H9 (cell line): ENCODE data around the gene TM4SF5. TPM values are rescaled to one million over a fixed set of nuclear protein-coding genes. Genes with fewer than 3 reads are reported as not detected.

ENCODE experiments used
- DNase-seq: peaks from one replicate; pipeline ENCODE4 v3.0.0-alpha.2; 2017
- H2AFZ ChIP-seq: one replicate; pipeline ENCODE4 v1.6.1; 2013; ENCODE audit warnings: mild to moderate bottlenecking, low read length, control low read depth, moderate library complexity
- H2AK5ac ChIP-seq: 2 replicates; pipeline ENCODE4 v1.6.1; 2013; ENCODE audit warnings: low read length, control low read depth, mixed read lengths; ENCODE audit not compliant: insufficient read length
- H2BK120ac ChIP-seq: one replicate; pipeline ENCODE4 v1.6.1; 2013; ENCODE audit warnings: low read depth, mild to moderate bottlenecking, low read length, control low read depth, inconsistent platforms; ENCODE audit not compliant: poor library complexity, severe bottlenecking
- H2BK12ac ChIP-seq: 2 replicates; pipeline ENCODE4 v1.6.1; 2013; ENCODE audit warnings: low read length, control low read depth, mixed read lengths, low read depth; ENCODE audit not compliant: insufficient read length
- H2BK15ac ChIP-seq: 2 replicates; pipeline ENCODE4 v1.6.1; 2013; ENCODE audit warnings: low read depth, low read length, control low read depth
- H2BK20ac ChIP-seq: one replicate; pipeline ENCODE4 v1.6.1; 2013; ENCODE audit warnings: low read depth, mild to moderate bottlenecking, low read length, control low read depth, inconsistent platforms; ENCODE audit not compliant: poor library complexity, severe bottlenecking
- H2BK5ac ChIP-seq: 2 replicates; pipeline ENCODE4 v1.6.1; 2013; ENCODE audit warnings: low read length, control low read depth, mixed read lengths; ENCODE audit not compliant: insufficient read length
- H3K14ac ChIP-seq: 2 replicates; pipeline ENCODE4 v1.6.1; 2013; ENCODE audit warnings: low read length, control low read depth; ENCODE audit not compliant: insufficient read depth
- H3K18ac ChIP-seq: 2 replicates; pipeline ENCODE4 v1.6.1; 2013; ENCODE audit warnings: low read depth, mild to moderate bottlenecking, mixed read lengths, low read length, control low read depth; ENCODE audit not compliant: insufficient read length
- H3K23ac ChIP-seq: 2 replicates; pipeline ENCODE4 v1.6.1; 2013; ENCODE audit warnings: low read length, control low read depth, mixed read lengths, low read depth; ENCODE audit not compliant: insufficient read length
- H3K23me2 ChIP-seq: 2 replicates; pipeline ENCODE4 v1.6.1; 2013; ENCODE audit warnings: low read depth, mild to moderate bottlenecking, mixed read lengths, low read length, control low read depth; ENCODE audit not compliant: insufficient read length, poor library complexity, severe bottlenecking
- H3K27ac ChIP-seq: 2 replicates; pipeline ENCODE4 v1.5.1; 2013; ENCODE audit warnings: low read length, control low read depth, mixed read lengths, low read depth; ENCODE audit not compliant: insufficient read length
- H3K27me3 ChIP-seq: 2 replicates; pipeline ENCODE4 v1.6.1; 2013; ENCODE audit warnings: low read length, control low read depth, inconsistent platforms; ENCODE audit not compliant: insufficient read depth
- H3K4ac ChIP-seq: 2 replicates; pipeline ENCODE4 v1.6.1; 2013; ENCODE audit warnings: low read depth, mild to moderate bottlenecking, control low read depth, inconsistent platforms, low read length, moderate library complexity
- H3K4me1 ChIP-seq: 2 replicates; pipeline ENCODE4 v1.6.1; 2013; ENCODE audit warnings: low read length, control low read depth, inconsistent platforms; ENCODE audit not compliant: insufficient read depth
- H3K4me2 ChIP-seq: 2 replicates; pipeline ENCODE4 v1.6.1; 2013; ENCODE audit warnings: low read length, control low read depth, mixed read lengths; ENCODE audit not compliant: insufficient read length, insufficient read depth
- H3K56ac ChIP-seq: 2 replicates; pipeline ENCODE4 v1.6.1; 2013; ENCODE audit warnings: low read depth, mild to moderate bottlenecking, mixed read lengths, low read length, control low read depth; ENCODE audit not compliant: insufficient read length
- H3K79me1 ChIP-seq: 2 replicates; pipeline ENCODE4 v1.6.1; 2013; ENCODE audit warnings: low read depth, mild to moderate bottlenecking, moderate library complexity, low read length, control low read depth, inconsistent platforms; ENCODE audit not compliant: insufficient read depth, poor library complexity, severe bottlenecking
- H3K79me2 ChIP-seq: 2 replicates; pipeline ENCODE4 v1.6.1; 2013; ENCODE audit warnings: low read length, control low read depth, inconsistent platforms; ENCODE audit not compliant: insufficient read depth
- H3K9ac ChIP-seq: 2 replicates; pipeline ENCODE4 v1.6.1; 2013; ENCODE audit warnings: low read length, control low read depth, mixed read lengths; ENCODE audit not compliant: insufficient read length; ENCODE audit errors: extremely low read depth
- H3K9me3 ChIP-seq: one replicate; pipeline ENCODE4 v1.6.1; 2013; ENCODE audit warnings: low read depth, low read length, inconsistent platforms; ENCODE audit not compliant: control insufficient read depth
- H3T11ph ChIP-seq: one replicate; pipeline ENCODE4 v1.6.1; 2013; ENCODE audit warnings: mild to moderate bottlenecking, low read length, control low read depth, inconsistent platforms
- H4K20me1 ChIP-seq: one replicate; pipeline ENCODE4 v1.6.1; 2013; ENCODE audit not compliant: control insufficient read depth, insufficient read length, insufficient read depth
- H4K5ac ChIP-seq: 2 replicates; pipeline ENCODE4 v1.6.1; 2013; ENCODE audit warnings: low read depth, mild to moderate bottlenecking, mixed read lengths, low read length, control low read depth; ENCODE audit not compliant: insufficient read length
- H4K8ac ChIP-seq: replicated peaks from 2 replicates; pipeline ENCODE4 v1.6.1; 2013; ENCODE audit warnings: low read length, control low read depth, mixed read lengths, low read depth; ENCODE audit not compliant: insufficient read length
- H4K91ac ChIP-seq: 2 replicates; pipeline ENCODE4 v1.6.1; 2013; ENCODE audit warnings: low read depth, mild to moderate bottlenecking, moderate library complexity, mixed read lengths, low read length, control low read depth; ENCODE audit not compliant: insufficient read length
- H3K27ac Mint-ChIP-seq, 3 experiments: 2 replicates in 2 of 3; 3 replicates in 1 of 3; pipeline ENCODE4 v1.8.0; 2020 to 2021; ENCODE audit warnings: mixed read lengths in 3 of 3, mild to moderate bottlenecking in 1 of 3, moderate library complexity in 1 of 3
- H3K27me3 Mint-ChIP-seq: 2 replicates; pipeline ENCODE4 v1.8.0; 2021; ENCODE audit warnings: low read depth, mild to moderate bottlenecking, moderate library complexity, mixed read lengths
- H3K36me3 Mint-ChIP-seq, 3 experiments: 2 replicates in 2 of 3; 3 replicates in 1 of 3; pipeline ENCODE4 v1.8.0; 2020 to 2021; ENCODE audit warnings: low read depth in 3 of 3, mixed read lengths in 3 of 3; ENCODE audit not compliant: insufficient read depth in 1 of 3
- H3K4me1 Mint-ChIP-seq, 2 experiments: 2 replicates each; pipeline ENCODE4 v1.8.0; 2020; ENCODE audit warnings: mixed read lengths in 2 of 2
- H3K4me3 Mint-ChIP-seq, 2 experiments: 2 replicates in 1 of 2; 3 replicates in 1 of 2; pipeline ENCODE4 v1.8.0; 2020 to 2021; ENCODE audit warnings: mild to moderate bottlenecking in 2 of 2, mixed read lengths in 2 of 2, moderate library complexity in 1 of 2
- H3K9me3 Mint-ChIP-seq, 2 experiments: 2 replicates in 1 of 2; 3 replicates in 1 of 2; pipeline ENCODE4 v1.8.0; 2020; ENCODE audit warnings: mild to moderate bottlenecking in 2 of 2, mixed read lengths in 2 of 2, moderate library complexity in 1 of 2
- CTCF ChIP-seq: fragments of 200-600 bp; sonication (generic); conservative IDR thresholded peaks from 3 replicates; pipeline ENCODE4 v1.8.0; 2021; ENCODE audit warnings: antibody characterized with exemption, mild to moderate bottlenecking
- WGBS: extraction: QIAGEN DNeasy Blood & Tissue Kit; methylation state at CpG from one replicate; pipeline ENCODE4 v1.1.7; 2013; ENCODE audit warnings: missing lambda C conversion rate, low lambda C conversion rate, mixed read lengths; ENCODE audit not compliant: insufficient read length; ENCODE audit errors: extremely low coverage; 5-methylcytosine and 5-hydroxymethylcytosine counted together
- total RNA-seq: library from RNA; stranded (reverse); gene quantifications from 2 replicates; pipeline ENCODE4 v1.2.1, GENCODE V29; 2021

Gene TM4SF5
- total RNA-seq, 1 experiment from 2014 or later = not detected

- TF ChIP-seq CTCF = no peak
These were observed 23.5 kb downstream of the TM4SF5 start for GRCh38 chr17:4795168-4795567.

More at GRCh38 chr17:4795168-4795567, 23.5 kb downstream of the TM4SF5 start:
- H3K79me2 ChIP-seq = no peaks in the 10 kb centered on the region
- H3K79me1 ChIP-seq = no peaks in the 10 kb centered on the region
- no peak overlapping the region for H2BK120ac ChIP-seq
- no peak overlapping the region for H3K56ac ChIP-seq
- H3K9me3 Mint-ChIP-seq = no peaks in the 10 kb centered on the region
- peaks cover 8 to 11% of the 10 kb centered on the region in 2 experiments for H3K4me1 Mint-ChIP-seq
- no peaks in the 10 kb centered on the region for H3K9me3 ChIP-seq
- H3K27ac ChIP-seq = no peak overlapping the region
- peaks cover 16 to 23% (median 19%) of the 10 kb centered on the region in 3 experiments; a peak in 6 of 7 replicates for H3K36me3 Mint-ChIP-seq
- H3K14ac ChIP-seq = no peak overlapping the region
- no peak overlapping the region for H3K9ac ChIP-seq
- no peak overlapping the region for H4K91ac ChIP-seq
- H3K27me3 ChIP-seq = peaks cover 4% of the 10 kb centered on the region; the same call in 1 of the 2 replicates
- peaks cover 4% of the 10 kb centered on the region for H3K23me2 ChIP-seq
- no peak overlapping the region for H2AFZ ChIP-seq
- no peak overlapping the region for H3K4me2 ChIP-seq
- no peak overlapping the region for H4K8ac ChIP-seq
- H3K4me3 Mint-ChIP-seq = peak overlapping the region in 1 of 2 experiments; percentile 97; a peak in 1 of 5 replicates
- H3T11ph ChIP-seq = no peak overlapping the region
- H2BK20ac ChIP-seq = no peak overlapping the region
- no peak for DNase-seq
- no peaks in the 10 kb centered on the region for H4K20me1 ChIP-seq
- WGBS = no CpG with 5 or more reads among the region's 1 CpG
- H4K5ac ChIP-seq = no peak overlapping the region
- 0 out of 7 replicates have a peak overlapping the region, but pooled peaks of 1 of the 3 experiments have one; percentile 100 for H3K27ac Mint-ChIP-seq
- no peak overlapping the region for H3K4ac ChIP-seq
- peaks cover 29% of the 10 kb centered on the region for H3K27me3 Mint-ChIP-seq
- no peak overlapping the region for H3K23ac ChIP-seq
- H2AK5ac ChIP-seq = no peak overlapping the region
- H2BK5ac ChIP-seq = no peak overlapping the region
- H3K4me1 ChIP-seq = no peaks in the 10 kb centered on the region
- H2BK12ac ChIP-seq = no peak overlapping the region
- H2BK15ac ChIP-seq = no peak overlapping the region
- H3K18ac ChIP-seq = no peak overlapping the region
